Kidney capillary endothelial cell (primary cell): ENCODE measurements around the gene C20orf173.
A peak's percentile ranks its signal among the peaks of the same experiment; 100 is the strongest.
"Not testable (repeated sequence)": the region's sequence is repeated elsewhere in the genome, so short reads cannot be mapped to it uniquely, and the experiment has no call there.

Experiments used
- DNase-seq: peaks from one replicate; pipeline ENCODE4 v3.0.0-alpha.2; 2018; ENCODE audit warnings: low spot score

Gene C20orf173

GRCh38 chr20:35546127-35546526, 16.7 kb upstream of the C20orf173 start:
- DNase-seq = no peak

- not testable (repeated sequence) for DNase-seq
These were observed 15.5 kb upstream of the C20orf173 start for GRCh38 chr20:35544941-35545340.

GRCh38 chr20:35544436-35544835, 15.0 kb upstream of the C20orf173 start:
- no peak for DNase-seq

GRCh38 chr20:35542990-35543389, 13.5 kb upstream of the C20orf173 start:
- no peak for DNase-seq

GRCh38 chr20:35541783-35542662, 12.6 kb upstream of the C20orf173 start, which contains the start of gene ERGIC3:
TSS of gene ERGIC3 (plus strand) at chr20:35542078. CDS start at chr20:35542098, 20 bp downstream.
- DNase-seq = peak; percentile 93

- DNase-seq = no peak
These were observed 11.8 kb upstream of the C20orf173 start for GRCh38 chr20:35541118-35541782.

GRCh38 chr20:35539756-35540212, 10.3 kb upstream of the C20orf173 start:
- DNase-seq = no peak

- DNase-seq = no peak
These were observed 2.2 kb downstream of the C20orf173 start for GRCh38 chr20:35527122-35527769.

GRCh38 chr20:35525639-35526038, 3.8 kb downstream of the C20orf173 start:
- no peak for DNase-seq

- DNase-seq = peak; percentile 13
These were observed 6.1 kb downstream of the C20orf173 start for GRCh38 chr20:35523298-35523888.

- DNase-seq = no peak
These were observed 10.5 kb downstream of the C20orf173 start for GRCh38 chr20:35518955-35519354.

GRCh38 chr20:35517767-35518166, 11.7 kb downstream of the C20orf173 start:
- not testable (repeated sequence) for DNase-seq

GRCh38 chr20:35517125-35517524, 12.3 kb downstream of the C20orf173 start:
- DNase-seq = no peak

- peak; percentile 5 for DNase-seq
These were observed 13.4 kb downstream of the C20orf173 start for GRCh38 chr20:35515949-35516645.

GRCh38 chr20:35515341-35515740, 14.1 kb downstream of the C20orf173 start:
- DNase-seq = no peak

- no peak for DNase-seq
These were observed 15.0 kb downstream of the C20orf173 start for GRCh38 chr20:35514371-35514932.

GRCh38 chr20:35511814-35512420, 17.5 kb downstream of the C20orf173 start:
- DNase-seq = no peak

- DNase-seq = no peak
These were observed 18.3 kb downstream of the C20orf173 start for GRCh38 chr20:35510951-35511735.

GRCh38 chr20:35508493-35509218, 20.8 kb downstream of the C20orf173 start:
- DNase-seq = no peak
